Cardiac muscle cell (in vitro differentiated cells and primary cell): ENCODE data around the gene DVL1. TPM values are rescaled to one million over a fixed set of nuclear protein-coding genes. Genes with fewer than 3 reads are reported as not detected.
"Not testable (repeated sequence)": the region's sequence is repeated elsewhere in the genome, so short reads cannot be mapped to it uniquely, and the experiment has no call there.

Experiments used
- DNase-seq, 2 donors: peaks; one replicate each; pipeline versions ENCODE4 v3.0.0 to v3.0.0-alpha.2; 2010 to 2017; ENCODE audit warnings: low read depth in 1 of 2, low spot score in 1 of 2
- H3K27ac ChIP-seq: fragments of 200-600 bp; sonication (generic); 2 replicates; pipeline ENCODE4 v1.5.1; 2016
- H3K27me3 ChIP-seq: fragments of 200-600 bp; sonication (generic); 2 replicates; pipeline ENCODE4 v1.6.0; 2016; ENCODE audit warnings: control low read depth
- H3K36me3 ChIP-seq: fragments of 200-600 bp; sonication (generic); 2 replicates; pipeline ENCODE4 v1.5.1; 2016; ENCODE audit warnings: control low read depth
- H3K4me1 ChIP-seq: fragments of 200-600 bp; sonication (generic); 2 replicates; pipeline ENCODE4 v1.8.1; 2017; ENCODE audit warnings: low read depth, mild to moderate bottlenecking, mixed run types
- H3K4me3 ChIP-seq: fragments of 200-600 bp; sonication (generic); 2 replicates; pipeline ENCODE4 v1.5.1; 2016; ENCODE audit warnings: mild to moderate bottlenecking
- H3K9me3 ChIP-seq: fragments of 200-600 bp; sonication (generic); 2 replicates; pipeline ENCODE4 v1.5.1; 2017; ENCODE audit warnings: low read depth, mild to moderate bottlenecking, control low read depth
- polyA plus RNA-seq: library from polyadenylated mRNA; unstranded; fragments of >200 nt; fragmentation: Nextera tagmentation; extraction: Ambion mirVana; gene quantifications from 2 replicates; pipeline ENCODE4 v1.2.1, GENCODE V29; 2016
- total RNA-seq: library from RNA; depleted of rRNA; stranded (reverse); fragments of >200 nt; gene quantifications from 2 replicates; pipeline ENCODE4 v1.2.3, GENCODE V29; 2016
- TF ChIP-seq, protein P1 (sequence below): IDR thresholded peaks from 2 replicates; pipeline ENCODE4 v1.5.1; 2012; ENCODE audit warnings: low read depth, mild to moderate bottlenecking, low read length

The DVL1 gene
- total and polyA plus RNA-seq, 2 experiments from 2014 or later: 29.1 to 105 TPM

GRCh38 chr1:1371746-1372711, 22.8 kb upstream of the DVL1 start:
- no peak overlapping the region for H3K4me3 ChIP-seq
- TF ChIP-seq, protein P1, sequence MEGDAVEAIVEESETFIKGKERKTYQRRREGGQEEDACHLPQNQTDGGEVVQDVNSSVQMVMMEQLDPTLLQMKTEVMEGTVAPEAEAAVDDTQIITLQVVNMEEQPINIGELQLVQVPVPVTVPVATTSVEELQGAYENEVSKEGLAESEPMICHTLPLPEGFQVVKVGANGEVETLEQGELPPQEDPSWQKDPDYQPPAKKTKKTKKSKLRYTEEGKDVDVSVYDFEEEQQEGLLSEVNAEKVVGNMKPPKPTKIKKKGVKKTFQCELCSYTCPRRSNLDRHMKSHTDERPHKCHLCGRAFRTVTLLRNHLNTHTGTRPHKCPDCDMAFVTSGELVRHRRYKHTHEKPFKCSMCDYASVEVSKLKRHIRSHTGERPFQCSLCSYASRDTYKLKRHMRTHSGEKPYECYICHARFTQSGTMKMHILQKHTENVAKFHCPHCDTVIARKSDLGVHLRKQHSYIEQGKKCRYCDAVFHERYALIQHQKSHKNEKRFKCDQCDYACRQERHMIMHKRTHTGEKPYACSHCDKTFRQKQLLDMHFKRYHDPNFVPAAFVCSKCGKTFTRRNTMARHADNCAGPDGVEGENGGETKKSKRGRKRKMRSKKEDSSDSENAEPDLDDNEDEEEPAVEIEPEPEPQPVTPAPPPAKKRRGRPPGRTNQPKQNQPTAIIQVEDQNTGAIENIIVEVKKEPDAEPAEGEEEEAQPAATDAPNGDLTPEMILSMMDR: peak; percentile 94
- H3K27me3 ChIP-seq: no peaks in the 10 kb centered on the region
- H3K27ac ChIP-seq: no peak overlapping the region
- DNase-seq: peak; percentile 60 to 76
- no peaks in the 10 kb centered on the region for H3K9me3 ChIP-seq
- H3K4me1 ChIP-seq: peaks cover 5% of the 10 kb centered on the region
- H3K36me3 ChIP-seq: peaks cover 4% of the 10 kb centered on the region

- peak in 1 of 2 donors; percentile 24 for DNase-seq
- Histone ChIP-seq H3K4me1 (peaks cover 5% of the 10 kb centered on the region), H3K27ac (no peak overlapping the region), H3K27me3 (no peaks in the 10 kb centered on the region), H3K9me3 (no peaks in the 10 kb centered on the region), H3K4me3 (no peak overlapping the region), H3K36me3 (peaks cover 4% of the 10 kb centered on the region)
- TF ChIP-seq, protein P1: no peak
These were observed 22.1 kb upstream of the DVL1 start for GRCh38 chr1:1371364-1371745.

DNA sequence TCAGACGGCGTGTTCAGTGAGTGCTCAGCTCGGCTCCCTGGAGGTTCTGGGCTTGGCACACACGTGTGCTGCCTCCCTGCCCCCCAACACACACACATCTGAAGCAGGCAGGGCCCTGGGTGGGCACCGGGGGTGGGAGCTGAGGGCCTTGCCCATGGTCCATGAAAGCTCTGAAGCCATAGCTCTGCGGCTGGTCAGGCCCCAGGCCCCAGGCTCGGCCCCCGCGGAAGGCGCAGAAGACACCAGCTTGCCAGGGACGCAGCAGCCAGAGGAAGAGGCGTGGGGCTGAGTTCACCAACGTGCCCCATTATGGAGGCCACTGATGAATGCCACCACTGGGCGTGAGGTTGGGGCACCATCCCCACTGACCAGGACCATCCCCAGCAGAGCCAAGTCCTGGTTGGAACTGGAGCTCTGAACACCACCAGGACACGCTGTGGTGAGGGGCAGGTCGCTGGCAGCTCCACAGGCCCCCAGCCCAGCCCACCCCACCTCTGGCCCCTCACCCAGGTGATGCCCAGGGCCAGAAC, 21.6 kb upstream of the DVL1 start:
- Histone ChIP-seq H3K27me3 (no peaks in the 10 kb centered on the region), H3K4me1 (peaks cover 5% of the 10 kb centered on the region), H3K4me3 (no peak overlapping the region), H3K27ac (no peak overlapping the region), H3K9me3 (no peaks in the 10 kb centered on the region), H3K36me3 (peaks cover 4% of the 10 kb centered on the region)
- TF ChIP-seq, protein P1: no peak
- no peak for DNase-seq

GRCh38 chr1:1370094-1370493, 20.9 kb upstream of the DVL1 start:
- not testable (repeated sequence) for H3K27me3 ChIP-seq, H3K9me3 ChIP-seq, H3K4me3 ChIP-seq, H3K4me1 ChIP-seq, H3K36me3 ChIP-seq, DNase-seq, H3K27ac ChIP-seq

DNA sequence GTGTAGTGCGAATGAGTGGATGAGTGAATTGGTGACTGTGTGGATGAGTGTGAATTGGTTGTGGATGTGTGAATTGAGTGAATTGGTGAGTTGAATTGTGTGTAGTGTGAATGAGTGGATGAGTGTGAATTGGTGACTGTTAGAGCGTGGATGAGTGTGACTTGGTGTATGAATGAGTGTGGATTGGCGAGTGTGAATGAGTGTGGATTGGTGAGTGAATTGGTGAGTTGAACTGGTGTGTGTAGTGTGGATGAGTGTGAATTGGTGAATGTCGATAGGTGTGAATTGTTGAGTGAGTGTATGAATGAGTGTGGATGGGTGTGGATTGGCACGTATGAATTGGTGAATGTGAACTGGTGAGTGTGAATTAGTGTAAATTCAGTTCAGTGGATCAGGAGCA, 18.1 kb upstream of the DVL1 start:
- Histone ChIP-seq H3K27me3 (no peaks in the 10 kb centered on the region), H3K9me3 (no peaks in the 10 kb centered on the region), H3K4me3 (no peak overlapping the region), H3K4me1 (no peaks in the 10 kb centered on the region), H3K36me3 (no peaks in the 10 kb centered on the region), H3K27ac (no peak overlapping the region)
- no peak for DNase-seq
- TF ChIP-seq, protein P1: no peak

GRCh38 chr1:1366699-1367066, 17.5 kb upstream of the DVL1 start:
- no peak for DNase-seq
- H3K27ac ChIP-seq: no peak overlapping the region
- no peaks in the 10 kb centered on the region for H3K27me3 ChIP-seq
- TF ChIP-seq, protein P1: no peak
- H3K4me1 ChIP-seq: peaks cover 3% of the 10 kb centered on the region
- no peak overlapping the region for H3K4me3 ChIP-seq
- H3K36me3 ChIP-seq: no peaks in the 10 kb centered on the region
- H3K9me3 ChIP-seq: no peaks in the 10 kb centered on the region
